ENCODE results near the gene ZNF653. TPM values are rescaled to one million over a fixed set of nuclear protein-coding genes. Genes with fewer than 3 reads are reported as not detected.
A peak's percentile ranks its signal among the peaks of the same experiment; 100 is the strongest.

The ZNF653 gene
- total and polyA plus RNA-seq, 9 of the 15 experiments (the other 6 are each of a cell fraction or from before 2014, with no cell fraction given), result 1.6 to 8.0 (median 4.2) TPM; not detected in 2

DNA sequence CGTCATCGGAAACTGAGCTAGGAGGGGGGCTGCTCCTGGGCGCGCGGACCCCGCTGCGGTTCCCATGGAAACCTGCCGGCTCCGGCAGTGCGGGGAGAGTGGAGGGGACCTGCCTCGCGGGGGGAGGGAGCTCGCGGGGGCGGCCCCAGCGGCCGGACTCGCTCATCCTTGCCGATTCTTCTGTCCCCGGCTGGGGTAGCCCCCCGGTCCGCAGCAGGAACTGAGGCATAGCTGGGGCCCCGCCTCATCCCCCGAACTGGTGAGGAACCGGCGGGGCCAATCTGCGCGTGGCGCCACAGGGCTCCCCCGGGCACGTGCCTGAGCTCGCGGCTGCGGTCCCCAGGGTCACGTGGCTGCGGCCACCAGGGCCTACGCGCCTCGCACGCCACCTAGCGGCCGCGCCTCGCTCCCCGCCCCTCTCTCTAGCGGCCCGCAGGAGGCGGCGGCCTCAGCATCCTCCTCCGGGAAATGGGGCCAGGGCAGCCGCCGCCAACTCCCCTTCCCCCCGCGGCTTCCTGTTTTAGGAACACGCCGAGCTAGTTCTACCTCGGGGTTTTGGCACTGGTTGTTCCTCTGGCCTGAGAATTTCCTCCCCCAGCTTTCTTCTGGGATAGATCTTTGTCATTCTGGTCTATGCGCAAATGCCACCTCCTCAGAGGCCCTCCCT is 23.1 kb downstream of the ZNF653 start (continued):
- TF ChIP-seq, protein P1, sequence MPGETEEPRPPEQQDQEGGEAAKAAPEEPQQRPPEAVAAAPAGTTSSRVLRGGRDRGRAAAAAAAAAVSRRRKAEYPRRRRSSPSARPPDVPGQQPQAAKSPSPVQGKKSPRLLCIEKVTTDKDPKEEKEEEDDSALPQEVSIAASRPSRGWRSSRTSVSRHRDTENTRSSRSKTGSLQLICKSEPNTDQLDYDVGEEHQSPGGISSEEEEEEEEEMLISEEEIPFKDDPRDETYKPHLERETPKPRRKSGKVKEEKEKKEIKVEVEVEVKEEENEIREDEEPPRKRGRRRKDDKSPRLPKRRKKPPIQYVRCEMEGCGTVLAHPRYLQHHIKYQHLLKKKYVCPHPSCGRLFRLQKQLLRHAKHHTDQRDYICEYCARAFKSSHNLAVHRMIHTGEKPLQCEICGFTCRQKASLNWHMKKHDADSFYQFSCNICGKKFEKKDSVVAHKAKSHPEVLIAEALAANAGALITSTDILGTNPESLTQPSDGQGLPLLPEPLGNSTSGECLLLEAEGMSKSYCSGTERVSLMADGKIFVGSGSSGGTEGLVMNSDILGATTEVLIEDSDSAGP (CRISPR knock-in tag; IDR thresholded peaks at IDR 0.05), result peak; percentile 45; the same call in 1 of the 2 replicates
- peak; percentile 66 for TF ChIP-seq ZKSCAN1 (IDR thresholded peaks at IDR 0.05; ENCODE audit: low read depth, low read length)
- no peak for TF ChIP-seq ELF4 (CRISPR knock-in tag; IDR thresholded peaks at IDR 0.05)
- TF ChIP-seq, protein P2, sequence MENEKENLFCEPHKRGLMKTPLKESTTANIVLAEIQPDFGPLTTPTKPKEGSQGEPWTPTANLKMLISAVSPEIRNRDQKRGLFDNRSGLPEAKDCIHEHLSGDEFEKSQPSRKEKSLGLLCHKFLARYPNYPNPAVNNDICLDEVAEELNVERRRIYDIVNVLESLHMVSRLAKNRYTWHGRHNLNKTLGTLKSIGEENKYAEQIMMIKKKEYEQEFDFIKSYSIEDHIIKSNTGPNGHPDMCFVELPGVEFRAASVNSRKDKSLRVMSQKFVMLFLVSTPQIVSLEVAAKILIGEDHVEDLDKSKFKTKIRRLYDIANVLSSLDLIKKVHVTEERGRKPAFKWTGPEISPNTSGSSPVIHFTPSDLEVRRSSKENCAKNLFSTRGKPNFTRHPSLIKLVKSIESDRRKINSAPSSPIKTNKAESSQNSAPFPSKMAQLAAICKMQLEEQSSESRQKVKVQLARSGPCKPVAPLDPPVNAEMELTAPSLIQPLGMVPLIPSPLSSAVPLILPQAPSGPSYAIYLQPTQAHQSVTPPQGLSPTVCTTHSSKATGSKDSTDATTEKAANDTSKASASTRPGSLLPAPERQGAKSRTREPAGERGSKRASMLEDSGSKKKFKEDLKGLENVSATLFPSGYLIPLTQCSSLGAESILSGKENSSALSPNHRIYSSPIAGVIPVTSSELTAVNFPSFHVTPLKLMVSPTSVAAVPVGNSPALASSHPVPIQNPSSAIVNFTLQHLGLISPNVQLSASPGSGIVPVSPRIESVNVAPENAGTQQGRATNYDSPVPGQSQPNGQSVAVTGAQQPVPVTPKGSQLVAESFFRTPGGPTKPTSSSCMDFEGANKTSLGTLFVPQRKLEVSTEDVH (IDR thresholded peaks at IDR 0.05; ENCODE audit: low read depth, partially characterized antibody), result peak; percentile 65
- TF ChIP-seq, protein P3, sequence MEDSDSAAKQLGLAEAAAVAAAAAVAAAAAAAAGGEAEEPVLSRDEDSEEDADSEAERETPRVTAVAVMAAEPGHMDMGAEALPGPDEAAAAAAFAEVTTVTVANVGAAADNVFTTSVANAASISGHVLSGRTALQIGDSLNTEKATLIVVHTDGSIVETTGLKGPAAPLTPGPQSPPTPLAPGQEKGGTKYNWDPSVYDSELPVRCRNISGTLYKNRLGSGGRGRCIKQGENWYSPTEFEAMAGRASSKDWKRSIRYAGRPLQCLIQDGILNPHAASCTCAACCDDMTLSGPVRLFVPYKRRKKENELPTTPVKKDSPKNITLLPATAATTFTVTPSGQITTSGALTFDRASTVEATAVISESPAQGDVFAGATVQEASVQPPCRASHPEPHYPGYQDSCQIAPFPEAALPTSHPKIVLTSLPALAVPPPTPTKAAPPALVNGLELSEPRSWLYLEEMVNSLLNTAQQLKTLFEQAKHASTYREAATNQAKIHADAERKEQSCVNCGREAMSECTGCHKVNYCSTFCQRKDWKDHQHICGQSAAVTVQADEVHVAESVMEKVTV (CRISPR knock-in tag; IDR thresholded peaks at IDR 0.05), result peak; percentile 79
- TF ChIP-seq HDAC3 (IDR thresholded peaks at IDR 0.05; ENCODE audit: borderline replicate concordance, partially characterized antibody), result no peak
- peak; percentile 90 for TF ChIP-seq SMAD4 (CRISPR knock-in tag; conservative IDR thresholded peaks at IDR 0.05)
- TF ChIP-seq, protein P4, sequence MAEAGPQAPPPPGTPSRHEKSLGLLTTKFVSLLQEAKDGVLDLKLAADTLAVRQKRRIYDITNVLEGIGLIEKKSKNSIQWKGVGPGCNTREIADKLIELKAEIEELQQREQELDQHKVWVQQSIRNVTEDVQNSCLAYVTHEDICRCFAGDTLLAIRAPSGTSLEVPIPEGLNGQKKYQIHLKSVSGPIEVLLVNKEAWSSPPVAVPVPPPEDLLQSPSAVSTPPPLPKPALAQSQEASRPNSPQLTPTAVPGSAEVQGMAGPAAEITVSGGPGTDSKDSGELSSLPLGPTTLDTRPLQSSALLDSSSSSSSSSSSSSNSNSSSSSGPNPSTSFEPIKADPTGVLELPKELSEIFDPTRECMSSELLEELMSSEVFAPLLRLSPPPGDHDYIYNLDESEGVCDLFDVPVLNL (CRISPR knock-in tag; IDR thresholded peaks at IDR 0.05; ENCODE audit: low read depth), result peak; percentile 86
- TF ChIP-seq POLR2A (conservative IDR thresholded peaks at IDR 0.05), result peak; percentile 55
- no peak for TF ChIP-seq ZNF695 (CRISPR knock-in tag; IDR thresholded peaks at IDR 0.05)
- TF ChIP-seq SMAD1 (IDR thresholded peaks at IDR 0.05; ENCODE audit: low read depth, low read length, partially characterized antibody), result peak; percentile 38
- TF ChIP-seq RBM25 (IDR thresholded peaks at IDR 0.05; ENCODE audit: low read depth, low read length, severe bottlenecking), result peak; percentile 100
- TF ChIP-seq HNRNPLL (IDR thresholded peaks at IDR 0.05; ENCODE audit: low read depth, low read length, poor library complexity, severe bottlenecking), result no peak
- peak; percentile 100 for TF ChIP-seq FOXP1 (CRISPR knock-in tag; IDR thresholded peaks at IDR 0.05)
- TF ChIP-seq, protein P5, sequence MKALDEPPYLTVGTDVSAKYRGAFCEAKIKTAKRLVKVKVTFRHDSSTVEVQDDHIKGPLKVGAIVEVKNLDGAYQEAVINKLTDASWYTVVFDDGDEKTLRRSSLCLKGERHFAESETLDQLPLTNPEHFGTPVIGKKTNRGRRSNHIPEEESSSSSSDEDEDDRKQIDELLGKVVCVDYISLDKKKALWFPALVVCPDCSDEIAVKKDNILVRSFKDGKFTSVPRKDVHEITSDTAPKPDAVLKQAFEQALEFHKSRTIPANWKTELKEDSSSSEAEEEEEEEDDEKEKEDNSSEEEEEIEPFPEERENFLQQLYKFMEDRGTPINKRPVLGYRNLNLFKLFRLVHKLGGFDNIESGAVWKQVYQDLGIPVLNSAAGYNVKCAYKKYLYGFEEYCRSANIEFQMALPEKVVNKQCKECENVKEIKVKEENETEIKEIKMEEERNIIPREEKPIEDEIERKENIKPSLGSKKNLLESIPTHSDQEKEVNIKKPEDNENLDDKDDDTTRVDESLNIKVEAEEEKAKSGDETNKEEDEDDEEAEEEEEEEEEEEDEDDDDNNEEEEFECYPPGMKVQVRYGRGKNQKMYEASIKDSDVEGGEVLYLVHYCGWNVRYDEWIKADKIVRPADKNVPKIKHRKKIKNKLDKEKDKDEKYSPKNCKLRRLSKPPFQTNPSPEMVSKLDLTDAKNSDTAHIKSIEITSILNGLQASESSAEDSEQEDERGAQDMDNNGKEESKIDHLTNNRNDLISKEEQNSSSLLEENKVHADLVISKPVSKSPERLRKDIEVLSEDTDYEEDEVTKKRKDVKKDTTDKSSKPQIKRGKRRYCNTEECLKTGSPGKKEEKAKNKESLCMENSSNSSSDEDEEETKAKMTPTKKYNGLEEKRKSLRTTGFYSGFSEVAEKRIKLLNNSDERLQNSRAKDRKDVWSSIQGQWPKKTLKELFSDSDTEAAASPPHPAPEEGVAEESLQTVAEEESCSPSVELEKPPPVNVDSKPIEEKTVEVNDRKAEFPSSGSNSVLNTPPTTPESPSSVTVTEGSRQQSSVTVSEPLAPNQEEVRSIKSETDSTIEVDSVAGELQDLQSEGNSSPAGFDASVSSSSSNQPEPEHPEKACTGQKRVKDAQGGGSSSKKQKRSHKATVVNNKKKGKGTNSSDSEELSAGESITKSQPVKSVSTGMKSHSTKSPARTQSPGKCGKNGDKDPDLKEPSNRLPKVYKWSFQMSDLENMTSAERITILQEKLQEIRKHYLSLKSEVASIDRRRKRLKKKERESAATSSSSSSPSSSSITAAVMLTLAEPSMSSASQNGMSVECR (CRISPR knock-in tag; IDR thresholded peaks at IDR 0.05), result peak; percentile 96

Measured in K562 (cell line).